Cardiac septum (tissue), 1 donor: Measurements from ENCODE around the gene PLTP. TPM values are rescaled to one million over a fixed set of nuclear protein-coding genes. Genes with fewer than 3 reads are reported as not detected.

Source experiments
- DNase-seq: peaks from one replicate; pipeline ENCODE4 v3.0.0-alpha.2; 2020; ENCODE audit warnings: low spot score
- intact Hi-C: fragments of 100-400 bp; cut with DNase I; formaldehyde crosslinking; loops from one replicate; pipeline ENCODE4 v1.14.0; 2022
- total RNA-seq: library from RNA; stranded (reverse); fragmentation: NEBNext Ultra II Directional; extraction: Animal tissue kit (Norgen Biotek cat#: 25700); gene quantifications from one replicate; pipeline ENCODE4 v1.2.1, GENCODE V29; 2021
- donor health status: DM: no; HTN: no; CAD: no.

Gene PLTP
- total RNA-seq, 1 donor from 2014 or later: 37.1 TPM

- DNase-seq: peak; percentile 95
- intact Hi-C loops: no loop called here
Measured at GRCh38 chr20:45857114-45857881, 54.7 kb downstream of the PLTP start, which contains the start of the genes ACOT8 and ZSWIM3. TSS of gene ACOT8 (minus strand) at chr20:45857392. CDS start at chr20:45857315, 77 bp downstream. TSS of gene ZSWIM3 (plus strand) at chr20:45857614. CDS start at chr20:45857826, 212 bp downstream.

DNA sequence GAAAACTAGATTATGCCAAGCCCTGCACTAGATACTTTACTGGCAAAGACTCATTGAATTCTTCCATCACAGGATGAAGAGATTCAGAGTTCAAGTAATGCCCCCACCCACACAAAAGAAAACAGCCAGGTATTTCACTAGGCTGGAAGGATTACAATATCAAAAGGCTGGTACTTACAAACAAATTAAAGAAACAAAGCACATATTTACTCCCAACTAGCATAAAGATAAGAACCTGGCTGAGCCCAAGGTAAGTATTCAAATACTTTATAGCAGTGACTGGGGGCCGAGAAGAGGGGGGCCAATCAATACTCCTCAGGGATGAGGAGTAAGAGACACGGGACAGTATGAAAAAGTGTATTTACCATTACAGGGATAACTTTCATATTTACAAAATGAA is 58.5 kb downstream of the PLTP start:
- intact Hi-C loops: no loop called here
- no peak for DNase-seq

GRCh38 chr20:45852326-45852725 is 59.6 kb downstream of the PLTP start:
- no peak for DNase-seq
- intact Hi-C loops: no loop called here

DNA sequence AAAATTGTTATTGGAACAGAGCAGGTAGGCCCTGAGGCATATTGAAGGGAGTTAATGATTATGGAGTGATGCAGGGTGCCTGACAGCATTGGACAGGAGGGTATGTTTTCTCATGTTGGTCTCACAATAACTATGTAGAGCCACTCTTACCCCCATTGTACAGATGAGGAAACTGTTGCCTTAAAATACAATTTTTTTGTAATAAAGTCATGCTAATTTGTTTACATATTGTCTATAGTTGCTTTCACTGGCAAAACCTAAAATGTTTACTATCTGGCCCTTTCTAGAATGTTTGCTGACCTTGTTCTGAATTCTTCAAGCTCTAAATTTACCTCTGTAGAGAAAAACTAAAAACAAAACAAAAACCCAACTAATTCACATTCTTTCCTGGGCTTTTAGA is 60.5 kb downstream of the PLTP start:
- DNase-seq: no peak

GRCh38 chr20:45850926-45851325 is 61.0 kb downstream of the PLTP start:
- DNase-seq: no peak
- intact Hi-C loops: no loop called here

More for the DNA sequence above, 60.5 kb downstream of the PLTP start:
- intact Hi-C loops: no loop called here

DNA sequence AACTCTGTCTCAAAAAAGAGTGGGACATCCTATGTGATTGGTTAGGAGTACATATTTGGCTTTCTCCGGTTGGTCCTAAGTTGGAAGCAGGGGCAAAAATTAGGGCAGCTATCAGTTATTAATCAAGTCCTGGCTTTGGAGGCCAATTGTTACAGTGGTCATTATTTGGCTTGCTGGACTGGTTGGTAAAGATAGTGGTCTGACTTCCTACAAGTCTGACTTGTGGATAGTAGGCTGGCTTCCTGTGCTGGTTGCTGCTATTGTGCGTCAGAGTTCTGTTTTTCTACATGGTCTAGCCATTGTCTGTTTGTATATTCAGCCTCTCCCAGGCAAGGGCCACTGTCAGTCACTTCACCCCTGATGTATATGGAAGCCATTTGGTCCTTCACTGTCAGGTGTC is 61.7 kb downstream of the PLTP start:
- intact Hi-C loops: no loop called here
- no peak for DNase-seq

DNA sequence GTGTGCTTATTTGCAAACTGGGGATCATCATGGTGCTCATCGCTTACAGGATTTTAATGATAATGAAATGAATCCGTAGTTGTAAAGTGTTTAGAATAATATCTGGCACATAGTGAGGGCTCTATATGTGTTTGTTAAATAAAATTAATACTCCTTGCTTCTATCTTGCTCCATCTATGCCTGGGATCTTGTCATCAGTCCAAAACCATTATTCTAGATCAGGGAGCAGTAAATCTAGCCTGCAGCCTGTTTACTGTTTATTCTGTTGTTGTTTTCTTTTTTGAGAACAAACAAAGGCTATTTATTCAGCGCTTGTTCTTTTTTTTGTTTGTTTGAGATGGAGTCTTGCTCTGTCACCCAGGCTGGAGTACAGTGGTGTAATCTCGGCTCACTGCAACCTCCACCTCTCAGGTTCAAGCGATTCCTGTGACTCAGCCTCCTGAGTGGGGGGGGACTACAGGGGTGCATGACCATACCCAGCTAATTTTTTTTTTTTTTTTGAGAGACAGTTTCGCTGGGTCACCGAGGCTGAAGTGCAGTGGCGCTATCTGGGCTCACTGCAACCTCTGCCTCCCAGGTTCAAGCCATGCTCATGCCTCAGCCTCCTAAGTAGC is 62.9 kb downstream of the PLTP start:
- DNase-seq: no peak

More for the DNA sequence above, 62.9 kb downstream of the PLTP start:
- intact Hi-C loops: no loop called here

Other genes with a start within 250 kb of the PLTP start
- not detected for gene WFDC11, start 241.9 kb downstream of the PLTP start, total RNA-seq
- gene WFDC13, start 210.1 kb downstream of the PLTP start, total RNA-seq: not detected
- not detected for gene WFDC10B, start 207.1 kb downstream of the PLTP start, total RNA-seq
- not detected for gene SPINT4, start 189.8 kb downstream of the PLTP start, total RNA-seq
- 2.0 TPM for gene WFDC3, start 120.3 kb downstream of the PLTP start, total RNA-seq
- gene DNTTIP1, start 120.2 kb downstream of the PLTP start, total RNA-seq: 26.3 TPM
- gene UBE2C, start 99.5 kb downstream of the PLTP start, total RNA-seq: 0.38 TPM
- not detected for gene TNNC2, start 84.8 kb downstream of the PLTP start, total RNA-seq
- gene SNX21, start 78.4 kb downstream of the PLTP start, total RNA-seq: 19.5 TPM
- 24.9 TPM for gene ACOT8, start 54.8 kb downstream of the PLTP start, total RNA-seq
- 2.0 TPM for gene ZSWIM3, start 54.5 kb downstream of the PLTP start, total RNA-seq
- gene ZSWIM1, start 30.9 kb downstream of the PLTP start, total RNA-seq: 6.9 TPM
- 3.3 TPM for gene SPATA25, start 24.5 kb downstream of the PLTP start, total RNA-seq
- gene NEURL2, start 20.9 kb downstream of the PLTP start, total RNA-seq: 7.6 TPM
- gene CTSA, start 20.8 kb downstream of the PLTP start, total RNA-seq: 111 TPM
- 30.2 TPM for gene PCIF1, start 22.5 kb upstream of the PLTP start, total RNA-seq
- gene ZNF335, start 60.0 kb upstream of the PLTP start, total RNA-seq: 8.5 TPM
- gene MMP9, start 96.8 kb upstream of the PLTP start, total RNA-seq: 2.4 TPM
- 0.73 TPM for gene SLC12A5, start 117.1 kb upstream of the PLTP start, total RNA-seq
- gene NCOA5, start 177.8 kb upstream of the PLTP start, total RNA-seq: 12.3 TPM
- gene CD40, start 206.2 kb upstream of the PLTP start, total RNA-seq: 3.8 TPM